Pancreas (tissue), 10 donors: Measurements from ENCODE around the gene POLR1E. TPM values are rescaled to one million over a fixed set of nuclear protein-coding genes. Genes with fewer than 3 reads are reported as not detected.

ENCODE experiments used
- ATAC-seq, 4 donors: fragments of 200-7000 bp; cut with Tn5 transposase; one replicate each; pipeline versions ENCODE4 v1.8.0 to v1.9.1; 2020; ENCODE audit warnings: mild to moderate bottlenecking in 4 of 4, moderate library complexity in 4 of 4
- DNase-seq, 6 donors: peaks; one replicate each; pipeline ENCODE4 v3.0.0-alpha.2; 2020
- FAIRE-seq: peaks from 2 replicates; lab custom pipeline; 2012; peaks lifted over from hg19 to GRCh38; lab: Jason Lieb, UNC
- H3K27ac ChIP-seq, 4 donors: fragments of 200-600 bp; sonication (generic); 1 replicate in 3 of 4; 2 replicates in 1 of 4; pipeline versions ENCODE4 v1.5.0 to v1.8.0; 2020
- H3K27me3 ChIP-seq, 4 donors: fragments of 200-600 bp; one replicate each; pipeline ENCODE4 v1.8.0; 2021
- H3K36me3 ChIP-seq, 3 donors: fragments of 200-600 bp; sonication (generic) in 1 of 3; one replicate each; pipeline versions ENCODE4 v1.5.0 to v1.8.0; 2020 to 2021
- H3K4me1 ChIP-seq, 3 donors: fragments of 200-600 bp; one replicate each; pipeline ENCODE4 v1.8.0; 2021
- H3K4me3 ChIP-seq, 4 donors: fragments of 200-600 bp; sonication (generic) in 2 of 4; one replicate each; pipeline versions ENCODE4 v1.5.0 to v1.8.0; 2020 to 2021
- H3K9me3 ChIP-seq, 4 donors: fragments of 200-600 bp; one replicate each; pipeline ENCODE4 v1.8.0; 2021
- CTCF ChIP-seq, 4 donors: fragments of 200-600 bp; sonication (generic) in 3 of 4; IDR thresholded peaks; one replicate each; pipeline versions ENCODE4 v1.5.0 to v1.8.0; 2021; ENCODE audit warnings: antibody characterized with exemption in 4 of 4
- WGBS, 2 donors: extraction: QIAGEN DNeasy Blood & Tissue Kit; methylation state at CpG; one replicate each; pipeline ENCODE4 v1.1.7; 2013; 5-methylcytosine and 5-hydroxymethylcytosine counted together
- intact Hi-C, 3 donors: fragments of 100-400 bp; cut with DNase I; formaldehyde crosslinking; loops; one replicate each; pipeline versions ENCODE4 v1.11.1 to v1.14.2; 2022
- polyA plus RNA-seq, 2 donors: library from polyadenylated mRNA; stranded (reverse); fragments of 200-250 nt; gene quantifications; one replicate each; pipeline ENCODE4 v1.2.3, GENCODE V29; 2013
- total RNA-seq, 6 donors: library from RNA; stranded (reverse); fragmentation: NEBNext Ultra II Directional in 4 of 6; extraction: Animal tissue kit (Norgen Biotek cat#: 25700) in 4 of 6; gene quantifications; one replicate each; pipeline versions ENCODE4 v1.2.1 to v1.2.4, GENCODE V29; 2021 to 2023
- donor health status: healthy with polysubstance abuse.
- donor health status: DM: no; HTN: no; CAD: no; lungs with moderate emphysema.
- donor health status: DM: no; HTN: no; CAD: no.
- donor health status: control.
- donor health status: control.
- donor health status: Bipolar disorder and iron deficiency.
- donor health status: DM: yes; HTN: yes; CAD: no.
- donor health status: DM: no; HTN: no; CAD: no.
- donor health status: DM: no; HTN: no; CAD: no.
- donor health status: DM: yes; HTN: yes; CAD: no.

POLR1E gene
- total and polyA plus RNA-seq, 8 donors, result 11.9 to 30.1 (median 17.1) TPM

- no peak for FAIRE-seq
- Histone ChIP-seq H3K36me3 (no peaks in the 10 kb centered on the region), H3K4me3 (no peak overlapping the region), H3K4me1 (peaks cover 0 to 8% (median 0%) of the 10 kb centered on the region in 3 donors), H3K9me3 (no peaks in the 10 kb centered on the region), H3K27me3 (no peaks in the 10 kb centered on the region), H3K27ac (no peak overlapping the region)
- WGBS, 2 donors, result 61 to 82% methylated on average over 1 of the region's 1 CpG
- intact Hi-C loops, result no loop called here
- no peak for DNase-seq
- no peak for ATAC-seq
- TF ChIP-seq CTCF (IDR thresholded peaks at IDR 0.05), result no peak
These were observed 57.1 kb downstream of the POLR1E start for GRCh38 chr9:37542895-37543294.

DNA sequence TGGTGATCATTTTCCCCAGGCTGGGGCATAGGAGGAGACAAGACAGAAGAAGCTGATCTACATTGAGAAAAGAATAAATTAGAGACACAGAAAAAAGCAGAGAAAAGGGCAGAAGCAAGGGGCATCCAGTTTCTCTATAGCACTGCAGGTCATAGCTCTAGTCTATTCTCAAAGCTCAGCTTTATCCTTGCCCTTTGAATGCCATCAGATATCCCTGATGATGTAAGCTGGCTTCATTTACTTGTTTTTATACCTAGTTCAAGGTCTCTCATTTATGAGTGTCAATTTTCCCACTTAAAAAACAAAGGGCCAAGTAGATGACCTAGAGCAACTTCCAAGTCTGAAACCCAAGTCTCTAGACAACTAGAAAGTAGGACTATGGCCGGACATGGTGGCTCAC, 57.7 kb downstream of the POLR1E start:
- H3K9me3 ChIP-seq, result no peaks in the 10 kb centered on the region
- H3K4me3 ChIP-seq, result no peak overlapping the region
- H3K4me1 ChIP-seq, result peaks cover 0 to 8% (median 0%) of the 10 kb centered on the region in 3 donors
- H3K36me3 ChIP-seq, result no peaks in the 10 kb centered on the region
- FAIRE-seq (no peak), ATAC-seq (peak; percentile 26 to 72 (median 65)), DNase-seq (no peak)
- intact Hi-C loops, result no loop called here
- H3K27ac ChIP-seq, result no peak overlapping the region
- WGBS, 2 donors, result 89 to 94% methylated on average over 1 of the region's 1 CpG
- no peak for TF ChIP-seq CTCF (IDR thresholded peaks at IDR 0.05)
- H3K27me3 ChIP-seq, result no peaks in the 10 kb centered on the region

DNA sequence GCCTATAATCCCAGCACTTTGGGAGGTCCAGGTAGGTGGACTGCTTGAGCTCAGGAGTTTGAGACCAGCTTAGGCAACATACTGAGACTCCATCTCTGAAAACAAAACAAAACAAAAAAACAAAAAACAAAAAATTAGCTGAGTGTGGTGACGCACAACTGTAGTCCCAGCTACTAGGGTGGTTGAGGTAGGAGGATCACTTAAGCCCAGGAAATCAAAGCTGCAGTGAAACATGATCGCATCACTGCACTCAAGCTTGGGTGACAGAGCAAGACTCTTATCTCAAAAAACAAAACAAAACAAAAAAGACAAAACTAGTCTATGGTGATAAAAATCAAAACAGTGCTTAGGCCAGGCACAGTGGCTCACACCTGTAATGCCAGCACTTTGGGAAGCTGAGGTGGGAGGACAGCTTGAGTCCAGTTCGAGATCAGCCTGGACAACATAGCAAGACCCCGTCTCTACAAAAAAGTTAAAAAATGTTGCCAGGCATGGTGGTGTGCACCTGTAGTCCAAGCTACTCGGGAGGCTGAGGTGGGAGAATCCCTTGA, 61.7 kb downstream of the POLR1E start:
- no peaks in the 10 kb centered on the region for H3K36me3 ChIP-seq
- intact Hi-C loops, result no loop called here
- no peaks in the 10 kb centered on the region for H3K4me1 ChIP-seq
- H3K27me3 ChIP-seq, result no peaks in the 10 kb centered on the region
- no peak overlapping the region for H3K4me3 ChIP-seq
- FAIRE-seq, result no peak
- H3K9me3 ChIP-seq, result no peaks in the 10 kb centered on the region
- WGBS, 2 donors, result 96% methylated on average over 5 of the region's 5 CpGs
- TF ChIP-seq CTCF (IDR thresholded peaks at IDR 0.05), result no peak
- H3K27ac ChIP-seq, result no peak overlapping the region
- no peak for DNase-seq
- ATAC-seq, result no peak

DNA sequence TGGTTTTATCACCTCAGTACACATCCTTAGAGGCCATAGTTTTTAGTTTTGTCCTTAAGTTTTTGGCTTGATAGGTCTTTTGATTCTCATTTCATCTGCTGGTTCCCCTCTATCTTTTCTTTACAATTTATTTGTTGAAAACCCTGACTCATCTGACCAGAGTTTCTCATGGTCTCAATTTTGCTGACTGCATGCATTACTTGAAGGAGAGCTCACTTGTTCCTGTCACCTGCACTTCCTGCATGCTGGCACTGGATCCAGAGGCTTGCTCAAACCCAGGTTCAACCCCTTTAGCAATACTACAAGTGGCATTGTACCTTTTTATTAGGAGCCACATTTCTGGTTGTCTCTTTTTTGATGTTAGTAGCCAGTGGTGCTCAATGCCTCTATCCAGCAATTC, 63.8 kb downstream of the POLR1E start:
- H3K36me3 ChIP-seq, result no peaks in the 10 kb centered on the region
- no peak for FAIRE-seq
- H3K9me3 ChIP-seq, result no peaks in the 10 kb centered on the region
- ATAC-seq, result no peak
- H3K4me3 ChIP-seq, result no peak overlapping the region
- intact Hi-C loops, result no loop called here
- H3K27me3 ChIP-seq, result no peaks in the 10 kb centered on the region
- no peak overlapping the region for H3K27ac ChIP-seq
- no peaks in the 10 kb centered on the region for H3K4me1 ChIP-seq
- TF ChIP-seq CTCF (IDR thresholded peaks at IDR 0.05), result no peak
- no peak for DNase-seq

GRCh38 chr9:37550781-37551180, 65.0 kb downstream of the POLR1E start:
- no peak for TF ChIP-seq CTCF (IDR thresholded peaks at IDR 0.05)
- peak in 1 of 4 donors; percentile 19 for ATAC-seq
- no peaks in the 10 kb centered on the region for H3K36me3 ChIP-seq
- no peak for FAIRE-seq
- H3K27me3 ChIP-seq, result no peaks in the 10 kb centered on the region
- no peak overlapping the region for H3K4me3 ChIP-seq
- intact Hi-C loops, result no loop called here
- WGBS, 2 donors, result 85 to 94% methylated on average over 1 of the region's 1 CpG
- no peaks in the 10 kb centered on the region for H3K9me3 ChIP-seq
- H3K4me1 ChIP-seq, result no peaks in the 10 kb centered on the region
- DNase-seq, result no peak
- H3K27ac ChIP-seq, result no peak overlapping the region
